ENCODE data around the gene ITGA1.

DNA sequence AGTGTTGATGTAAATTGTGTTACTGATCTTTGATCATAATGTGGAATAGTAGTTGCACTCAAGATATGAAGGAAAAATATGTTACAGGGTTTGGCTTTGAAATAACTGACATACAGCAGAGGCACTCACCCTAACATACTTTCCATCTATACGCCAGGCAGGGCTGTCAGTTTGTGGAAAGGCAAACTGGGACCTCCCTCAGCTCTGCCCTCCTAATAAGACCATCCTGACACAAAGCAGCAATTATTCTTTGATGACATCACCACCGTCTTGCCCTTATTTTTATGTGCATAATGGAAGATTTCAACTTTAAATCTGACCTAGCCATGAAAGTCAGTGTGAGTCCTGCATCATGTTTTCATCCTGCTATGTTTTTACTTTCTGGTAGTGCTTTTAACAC lies 42.9 kb downstream of the ITGA1 start:
- TF ChIP-seq ZNF114 (tag by site-specific recombination; IDR thresholded peaks at IDR 0.05), result no peak
- TF ChIP-seq, protein P1, sequence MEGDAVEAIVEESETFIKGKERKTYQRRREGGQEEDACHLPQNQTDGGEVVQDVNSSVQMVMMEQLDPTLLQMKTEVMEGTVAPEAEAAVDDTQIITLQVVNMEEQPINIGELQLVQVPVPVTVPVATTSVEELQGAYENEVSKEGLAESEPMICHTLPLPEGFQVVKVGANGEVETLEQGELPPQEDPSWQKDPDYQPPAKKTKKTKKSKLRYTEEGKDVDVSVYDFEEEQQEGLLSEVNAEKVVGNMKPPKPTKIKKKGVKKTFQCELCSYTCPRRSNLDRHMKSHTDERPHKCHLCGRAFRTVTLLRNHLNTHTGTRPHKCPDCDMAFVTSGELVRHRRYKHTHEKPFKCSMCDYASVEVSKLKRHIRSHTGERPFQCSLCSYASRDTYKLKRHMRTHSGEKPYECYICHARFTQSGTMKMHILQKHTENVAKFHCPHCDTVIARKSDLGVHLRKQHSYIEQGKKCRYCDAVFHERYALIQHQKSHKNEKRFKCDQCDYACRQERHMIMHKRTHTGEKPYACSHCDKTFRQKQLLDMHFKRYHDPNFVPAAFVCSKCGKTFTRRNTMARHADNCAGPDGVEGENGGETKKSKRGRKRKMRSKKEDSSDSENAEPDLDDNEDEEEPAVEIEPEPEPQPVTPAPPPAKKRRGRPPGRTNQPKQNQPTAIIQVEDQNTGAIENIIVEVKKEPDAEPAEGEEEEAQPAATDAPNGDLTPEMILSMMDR (tag by site-specific recombination; IDR thresholded peaks at IDR 0.05), result no peak
- no peak for TF ChIP-seq ZNF549 (tag by site-specific recombination; IDR thresholded peaks at IDR 0.05)
- no peak for TF ChIP-seq REPIN1 (tag by site-specific recombination; IDR thresholded peaks at IDR 0.05; ENCODE audit: low read depth)
- TF ChIP-seq ZFP3 (tag by site-specific recombination; IDR thresholded peaks at IDR 0.05; ENCODE audit: low read depth), result no peak
- TF ChIP-seq, protein P2, sequence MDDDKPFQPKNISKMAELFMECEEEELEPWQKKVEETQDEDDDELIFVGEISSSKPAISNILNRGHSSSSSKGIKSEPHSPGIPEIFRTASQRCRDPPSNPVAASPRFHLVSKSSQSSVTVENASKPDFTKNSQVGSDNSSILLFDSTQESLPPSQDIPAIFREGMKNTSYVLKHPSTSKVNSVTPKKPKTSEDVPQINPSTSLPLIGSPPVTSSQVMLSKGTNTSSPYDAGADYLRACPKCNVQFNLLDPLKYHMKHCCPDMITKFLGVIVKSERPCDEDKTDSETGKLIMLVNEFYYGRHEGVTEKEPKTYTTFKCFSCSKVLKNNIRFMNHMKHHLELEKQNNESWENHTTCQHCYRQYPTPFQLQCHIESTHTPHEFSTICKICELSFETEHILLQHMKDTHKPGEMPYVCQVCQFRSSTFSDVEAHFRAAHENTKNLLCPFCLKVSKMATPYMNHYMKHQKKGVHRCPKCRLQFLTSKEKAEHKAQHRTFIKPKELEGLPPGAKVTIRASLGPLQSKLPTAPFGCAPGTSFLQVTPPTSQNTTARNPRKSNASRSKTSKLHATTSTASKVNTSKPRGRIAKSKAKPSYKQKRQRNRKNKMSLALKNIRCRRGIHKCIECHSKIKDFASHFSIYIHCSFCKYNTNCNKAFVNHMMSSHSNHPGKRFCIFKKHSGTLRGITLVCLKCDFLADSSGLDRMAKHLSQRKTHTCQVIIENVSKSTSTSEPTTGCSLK (tag by site-specific recombination; IDR thresholded peaks at IDR 0.05), result no peak
